ENCODE measurements around the gene HMG20A.

HMG20A gene

GRCh38 chr15:77502379-77503095 lies 81.8 kb downstream of the HMG20A start:
- no peak for DNase-seq

- no peak for DNase-seq
Measured at GRCh38 chr15:77503240-77503639, 82.6 kb downstream of the HMG20A start.

- DNase-seq, result no peak
Measured at GRCh38 chr15:77503764-77504163, 83.1 kb downstream of the HMG20A start.

- DNase-seq, result no peak
Measured at GRCh38 chr15:77504306-77504705, 83.6 kb downstream of the HMG20A start.

GRCh38 chr15:77504871-77505270 lies 84.2 kb downstream of the HMG20A start:
- no peak for DNase-seq

GRCh38 chr15:77505556-77505955 lies 84.9 kb downstream of the HMG20A start:
- DNase-seq, result peak in 1 of 14 donors; percentile 5

- DNase-seq, result peak in 6 of 14 donors; percentile 10 to 49 (median 26)
Measured at GRCh38 chr15:77506311-77507142, 85.8 kb downstream of the HMG20A start.

- peak in 6 of 14 donors; percentile 33 to 59 (median 46) for DNase-seq
Measured at GRCh38 chr15:77507143-77507897, 86.6 kb downstream of the HMG20A start.

GRCh38 chr15:77507911-77508310 lies 87.2 kb downstream of the HMG20A start:
- DNase-seq, result peak in 11 of 14 donors; percentile 25 to 66 (median 51)

GRCh38 chr15:77508541-77509243 lies 88.0 kb downstream of the HMG20A start:
- DNase-seq, result peak in 2 of 14 donors; percentile 12 to 41

- no peak for DNase-seq
Measured at GRCh38 chr15:77510066-77511057, 89.7 kb downstream of the HMG20A start.

- no peak for DNase-seq
Measured at GRCh38 chr15:77511869-77512268, 91.2 kb downstream of the HMG20A start.

GRCh38 chr15:77513226-77513625 lies 92.5 kb downstream of the HMG20A start:
- no peak for DNase-seq

GRCh38 chr15:77514641-77515402 lies 94.1 kb downstream of the HMG20A start:
- no peak for DNase-seq

- DNase-seq, result no peak
Measured at GRCh38 chr15:77515613-77516012, 94.9 kb downstream of the HMG20A start.

GRCh38 chr15:77516076-77516475 lies 95.4 kb downstream of the HMG20A start:
- DNase-seq, result no peak

GRCh38 chr15:77516786-77517185 lies 96.1 kb downstream of the HMG20A start:
- DNase-seq, result no peak

- DNase-seq, result no peak
Measured at GRCh38 chr15:77517579-77517978, 96.9 kb downstream of the HMG20A start.

- no peak for DNase-seq
Measured at GRCh38 chr15:77518458-77518857, 97.8 kb downstream of the HMG20A start.

GRCh38 chr15:77519540-77519939 lies 98.9 kb downstream of the HMG20A start:
- no peak for DNase-seq
